AG09319 (cell line): ENCODE measurements around the gene WDFY4.

Experiments used
- DNase-seq: peaks from one replicate; pipeline ENCODE4 v3.0.0-alpha.2; 2010; ENCODE audit warnings: low read depth; ENCODE audit errors: extremely low read depth
- CTCF ChIP-seq: IDR thresholded peaks from 2 replicates; pipeline ENCODE4 v1.5.1; 2011; ENCODE audit warnings: low read depth, mild to moderate bottlenecking, inconsistent platforms, low read length, moderate library complexity

The WDFY4 gene

GRCh38 chr10:49005270-49005669 is 320.6 kb downstream of the WDFY4 start:
- TF ChIP-seq CTCF = no peak

GRCh38 chr10:49007129-49007528 is 322.5 kb downstream of the WDFY4 start:
- DNase-seq = no peak
- no peak for TF ChIP-seq CTCF

More at GRCh38 chr10:49005270-49005669, 320.6 kb downstream of the WDFY4 start:
- no peak for DNase-seq

DNA sequence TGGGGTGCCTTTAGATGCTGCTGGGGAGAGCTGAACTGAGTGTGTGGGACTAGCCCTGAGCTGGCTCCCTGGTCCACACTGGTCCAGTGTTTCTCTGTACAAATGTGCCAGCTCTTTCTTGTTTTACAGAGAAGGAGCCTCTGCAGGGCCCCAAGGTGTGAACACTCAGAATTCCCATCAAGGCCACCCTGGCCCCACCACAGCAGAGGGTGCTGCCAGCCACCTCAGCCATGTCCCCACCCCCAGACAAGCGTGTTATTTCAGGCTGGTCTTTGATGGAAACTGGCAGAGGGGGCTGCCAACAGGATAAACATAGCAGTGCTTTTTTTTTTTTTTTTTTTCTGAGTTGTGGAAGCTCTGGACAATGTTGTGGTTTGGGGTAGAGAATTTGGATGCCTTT is 323.4 kb downstream of the WDFY4 start:
- TF ChIP-seq CTCF = no peak
- DNase-seq = no peak

- no peak for TF ChIP-seq CTCF
- DNase-seq = no peak
Observed at GRCh38 chr10:49008505-49009198, 324.0 kb downstream of the WDFY4 start.

DNA sequence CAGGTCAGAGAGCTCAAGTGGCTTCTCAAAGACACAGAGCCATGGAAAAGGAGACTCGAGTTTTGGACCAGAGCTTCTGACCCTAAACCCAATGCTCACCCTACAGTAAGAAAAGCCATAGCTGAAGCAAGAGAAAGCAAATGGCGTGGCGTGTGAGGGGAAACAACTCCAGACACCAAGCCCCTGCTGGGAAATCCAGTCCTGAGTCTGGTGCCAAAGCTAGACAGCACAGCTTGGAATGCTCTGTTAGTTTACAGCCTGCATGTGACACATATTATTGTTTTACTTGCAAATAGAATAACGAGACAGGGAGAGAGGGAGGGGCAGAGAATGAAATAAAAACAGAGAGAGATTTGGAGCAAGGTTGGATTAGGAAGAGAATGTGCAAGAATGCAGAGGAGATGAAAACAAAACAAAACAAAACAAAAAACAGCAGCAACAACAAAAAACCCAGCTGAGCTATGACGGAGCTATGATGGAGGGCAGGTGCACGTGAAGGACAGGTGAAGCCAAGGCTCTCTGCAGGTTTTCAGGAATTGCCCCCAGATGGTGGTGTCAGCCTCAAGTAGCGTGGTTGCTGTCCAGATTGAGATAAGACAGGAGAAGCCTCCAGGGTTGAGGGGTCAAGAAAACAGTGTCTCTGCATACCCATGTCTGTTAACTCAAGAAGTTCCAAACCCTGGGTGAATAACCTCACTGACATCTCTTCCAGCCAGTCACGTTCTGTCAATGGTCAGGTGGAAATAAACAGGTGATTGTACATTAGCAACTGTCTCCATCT is 324.7 kb downstream of the WDFY4 start:
- no peak for DNase-seq
- no peak for TF ChIP-seq CTCF

DNA sequence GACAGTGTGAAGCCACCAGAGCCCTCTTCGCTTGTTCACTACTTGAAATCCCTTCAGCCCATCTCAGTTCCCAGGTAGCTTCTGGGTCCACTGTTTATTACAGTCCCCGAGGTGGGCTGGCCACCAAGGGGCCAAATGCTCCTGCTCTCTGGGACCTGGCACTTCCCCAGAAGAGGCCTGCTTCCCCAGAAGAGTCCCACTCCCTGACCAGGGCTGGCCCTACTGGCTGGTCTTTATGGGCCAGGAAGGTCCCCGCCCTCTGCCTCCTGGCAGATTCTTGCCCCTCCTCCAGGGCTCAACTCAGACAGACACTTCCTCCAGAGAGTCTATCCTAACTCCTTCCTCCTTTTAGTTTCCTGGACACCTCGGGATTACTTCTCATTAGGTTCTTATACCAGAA is 325.6 kb downstream of the WDFY4 start:
- DNase-seq = no peak
- TF ChIP-seq CTCF = no peak

- no peak for TF ChIP-seq CTCF
- no peak for DNase-seq
Observed at GRCh38 chr10:49010865-49011264, 326.2 kb downstream of the WDFY4 start.
